GM21529 (cell line): Measurements from ENCODE around the gene EPC2.
"Not testable (repeated sequence)": the region's sequence is repeated elsewhere in the genome, so short reads cannot be mapped to it uniquely, and the experiment has no call there.

Source experiments
- ATAC-seq: cut with Tn5 transposase; IDR thresholded peaks from one replicate; pipeline ENCODE4 v1.9.1; 2021; ENCODE audit not compliant: unreplicated experiment

EPC2 gene

DNA sequence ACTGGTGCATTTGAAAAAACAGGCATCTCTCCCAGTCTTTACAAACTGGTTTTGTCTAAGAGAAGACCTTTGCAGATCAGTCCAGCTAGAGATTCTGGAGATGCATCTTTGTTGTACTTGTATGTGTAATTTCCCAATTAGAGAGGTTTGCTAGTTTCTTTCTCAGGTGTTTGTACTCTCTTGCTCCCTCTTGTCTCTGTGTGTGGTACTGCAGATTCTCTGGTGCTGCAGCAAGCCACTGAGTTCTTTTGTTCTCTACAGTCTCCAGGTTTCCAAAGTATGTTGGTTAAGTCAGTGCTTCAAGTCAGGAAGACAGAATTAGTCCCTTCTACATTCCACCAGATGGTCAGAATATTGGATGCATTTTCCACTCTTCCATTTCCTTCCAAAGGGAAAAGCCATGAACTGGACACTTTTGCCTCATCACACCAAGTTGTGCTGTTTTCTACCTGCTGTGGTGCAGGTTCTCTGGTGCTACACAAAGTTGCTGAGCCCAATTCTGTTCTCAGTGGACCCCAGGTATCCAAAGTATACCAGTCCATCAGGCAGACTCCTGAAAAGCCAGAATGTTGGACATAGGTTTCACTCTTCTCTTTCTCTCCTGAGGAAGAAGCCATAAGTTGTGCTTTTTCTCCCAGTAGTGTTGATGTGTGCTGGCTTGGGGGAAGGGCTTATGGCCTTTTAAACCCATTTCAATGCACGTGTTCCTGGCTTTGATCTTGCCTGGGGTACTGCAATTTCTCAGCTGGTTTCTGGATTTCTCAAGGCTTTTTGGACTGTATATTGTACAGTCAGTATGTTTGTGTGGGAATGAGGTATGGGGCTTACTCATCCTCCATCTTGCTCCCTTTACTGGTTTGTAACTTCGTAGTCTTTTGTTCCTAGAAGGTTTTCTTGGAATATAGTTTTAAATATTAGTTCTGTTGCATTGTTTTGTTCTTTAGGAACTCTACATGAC lies 29.8 kb downstream of the EPC2 start:
- ATAC-seq, result no peak

DNA sequence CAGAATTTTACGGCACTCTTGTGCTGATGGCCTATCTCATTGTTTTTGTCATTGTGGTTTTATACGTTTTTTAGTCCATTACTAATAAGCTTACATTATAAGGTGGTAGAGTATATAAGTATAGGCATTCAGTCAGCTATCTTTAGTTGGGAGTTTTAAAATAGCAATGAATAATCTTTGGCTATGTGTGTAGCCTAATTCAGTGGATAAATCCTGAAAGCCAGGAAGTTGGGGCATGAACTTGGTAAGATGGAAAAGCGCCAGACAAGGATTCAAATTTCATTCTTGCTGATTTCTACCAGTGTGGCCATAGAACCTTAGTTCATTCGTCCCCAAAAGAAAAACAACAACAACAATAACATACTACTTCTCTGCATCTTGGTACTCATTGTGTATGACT lies 31.2 kb downstream of the EPC2 start:
- no peak for ATAC-seq

DNA sequence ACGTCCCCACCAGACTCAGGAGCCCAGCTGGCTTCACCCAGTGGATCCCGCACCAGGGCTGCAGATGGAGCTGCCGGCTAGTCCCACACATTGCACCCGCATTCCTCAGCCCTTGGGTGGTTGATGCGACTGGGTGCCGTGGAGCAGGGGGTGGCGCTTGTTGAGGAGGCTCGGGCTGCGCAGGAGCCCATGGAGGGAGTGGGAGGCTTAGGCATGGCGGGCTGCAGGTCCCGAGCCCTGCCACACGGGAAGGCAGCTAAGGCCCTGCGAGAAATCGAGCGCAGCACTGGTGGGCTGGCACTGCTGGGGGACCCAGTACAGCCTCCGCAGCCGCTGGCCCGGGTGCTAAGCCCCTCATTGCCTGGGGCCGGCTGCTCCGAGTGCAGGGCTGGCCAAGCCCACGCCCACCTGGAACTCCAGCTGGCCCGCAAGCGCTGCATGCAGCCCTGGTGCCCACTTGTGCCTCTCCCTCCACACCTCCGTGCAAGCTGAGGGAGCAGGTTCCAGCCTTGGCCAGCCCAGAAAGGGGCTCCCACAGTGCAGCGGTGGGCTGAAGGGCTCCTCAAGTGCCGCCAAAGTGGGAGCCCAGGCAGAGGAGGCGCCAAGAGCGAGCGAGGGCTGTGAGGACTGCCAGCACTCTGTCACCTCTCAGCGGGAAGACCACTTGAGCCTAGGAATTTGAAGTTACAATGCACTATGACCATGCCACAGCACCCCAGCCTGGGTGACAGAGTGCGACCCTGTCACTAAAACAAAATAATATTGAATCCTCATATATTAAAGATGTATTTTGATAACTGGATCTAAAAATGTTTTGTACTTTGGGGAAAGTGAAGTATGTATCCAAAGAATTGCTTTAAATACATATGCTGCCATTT lies 34.0 kb downstream of the EPC2 start:
- ATAC-seq, result not testable (repeated sequence)

DNA sequence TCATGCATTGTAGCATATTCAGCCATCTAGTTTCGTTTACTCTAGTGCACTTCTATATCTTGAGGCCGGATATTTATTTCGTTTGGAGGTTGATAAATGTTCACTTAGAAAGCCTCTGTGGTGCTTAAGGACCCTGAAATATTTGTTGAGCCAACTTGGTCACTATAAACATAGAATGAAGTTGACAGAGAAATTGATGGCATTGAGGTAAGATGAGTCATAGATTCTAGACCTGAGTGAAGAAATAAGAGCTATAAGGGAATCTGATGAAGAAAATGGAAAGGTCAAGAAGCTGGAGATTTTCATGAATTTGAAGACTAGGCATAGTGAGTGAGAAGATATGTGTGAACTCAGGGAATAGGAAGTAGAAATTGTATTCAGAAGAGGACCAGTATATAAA lies 35.9 kb downstream of the EPC2 start:
- ATAC-seq, result no peak

DNA sequence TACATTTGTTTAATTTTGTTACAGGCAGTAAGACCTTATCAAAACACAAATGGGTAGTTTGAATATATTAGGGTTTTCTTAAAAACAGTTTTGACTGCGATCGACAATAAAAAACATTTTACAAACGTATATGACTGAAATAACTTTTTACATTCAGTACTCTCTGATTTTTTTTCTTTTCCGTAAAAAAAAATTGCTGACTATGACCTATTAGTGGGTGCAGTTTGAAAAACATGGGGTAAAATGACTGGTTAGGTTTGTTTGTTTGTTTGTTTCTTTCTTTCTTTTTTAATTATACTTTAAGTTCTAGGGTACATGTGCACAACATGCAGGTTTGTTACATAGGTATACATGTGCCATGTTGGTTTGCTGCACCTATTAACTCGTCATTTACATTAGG lies 36.9 kb downstream of the EPC2 start:
- no peak for ATAC-seq

DNA sequence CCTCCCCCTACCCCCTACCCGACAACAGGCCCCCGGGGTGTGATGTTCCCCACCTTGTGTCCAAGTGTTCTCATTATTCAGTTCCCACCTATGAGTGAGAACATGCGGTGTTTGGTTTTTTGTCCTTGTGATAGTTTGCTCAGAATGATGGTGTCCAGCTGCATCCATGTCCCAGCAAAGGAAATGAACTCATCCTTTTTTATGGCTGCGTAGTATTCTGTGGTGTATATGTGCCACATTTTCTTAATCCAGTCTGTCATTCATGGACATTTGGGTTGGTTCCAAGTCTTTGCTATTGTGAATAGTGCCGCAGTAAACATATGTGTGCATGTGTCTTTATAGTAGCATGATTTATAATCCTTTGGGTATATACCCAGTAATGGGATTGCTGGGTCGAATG lies 37.3 kb downstream of the EPC2 start:
- ATAC-seq, result not testable (repeated sequence)

DNA sequence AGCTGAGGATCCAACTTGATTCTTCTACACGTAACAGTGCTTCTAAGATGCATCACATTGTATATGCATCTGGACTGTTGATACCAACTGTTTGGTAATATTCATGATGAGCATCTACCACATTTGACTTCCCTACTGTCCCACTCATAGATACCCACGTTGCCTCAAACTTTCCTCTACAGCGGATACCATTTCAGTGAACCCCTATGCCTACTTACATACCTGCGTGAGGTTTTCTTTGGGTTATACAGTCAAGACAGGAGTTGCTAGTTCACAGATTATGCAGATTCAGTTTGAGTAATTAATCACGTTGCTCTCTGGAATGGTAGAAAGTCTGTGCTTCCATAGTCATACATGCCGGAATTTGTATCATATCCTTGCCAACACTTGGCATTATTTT lies 40.0 kb downstream of the EPC2 start:
- no peak for ATAC-seq

DNA sequence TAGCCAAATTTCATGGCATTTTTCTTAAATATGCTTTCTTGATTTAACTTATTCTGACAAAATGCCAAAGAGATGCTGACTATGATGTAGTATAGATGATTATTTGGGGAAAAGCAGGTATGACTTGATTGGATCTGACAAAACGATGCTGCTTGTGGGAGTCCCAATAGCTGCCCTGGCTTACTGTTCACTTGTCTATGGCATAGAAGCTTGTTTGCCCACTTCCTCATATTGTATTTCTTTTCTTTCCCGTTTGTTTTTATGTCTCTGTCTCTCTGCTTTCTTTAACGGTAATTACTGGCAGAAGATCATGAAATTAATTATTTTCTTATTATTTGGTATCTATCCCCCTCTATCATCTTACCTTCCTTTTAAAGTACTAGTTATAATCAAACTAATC lies 43.0 kb downstream of the EPC2 start:
- no peak for ATAC-seq

DNA sequence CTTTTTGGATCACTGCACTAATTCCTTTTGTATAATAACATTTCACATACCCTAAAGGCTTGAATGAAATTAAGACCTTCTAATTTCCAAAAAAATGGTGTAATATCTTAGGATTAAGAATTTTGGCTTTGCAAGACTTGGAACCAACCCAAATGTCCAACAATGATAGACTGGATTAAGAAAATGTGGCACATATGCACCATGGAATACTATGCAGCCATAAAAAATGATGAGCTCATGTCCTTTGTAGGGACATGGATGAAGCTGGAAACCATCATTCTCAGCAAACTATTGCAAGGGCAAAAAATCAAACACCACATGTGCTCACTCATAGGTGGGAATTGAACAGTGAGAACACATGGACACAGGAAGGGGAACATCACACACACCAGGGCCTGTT lies 43.5 kb downstream of the EPC2 start:
- not testable (repeated sequence) for ATAC-seq

DNA sequence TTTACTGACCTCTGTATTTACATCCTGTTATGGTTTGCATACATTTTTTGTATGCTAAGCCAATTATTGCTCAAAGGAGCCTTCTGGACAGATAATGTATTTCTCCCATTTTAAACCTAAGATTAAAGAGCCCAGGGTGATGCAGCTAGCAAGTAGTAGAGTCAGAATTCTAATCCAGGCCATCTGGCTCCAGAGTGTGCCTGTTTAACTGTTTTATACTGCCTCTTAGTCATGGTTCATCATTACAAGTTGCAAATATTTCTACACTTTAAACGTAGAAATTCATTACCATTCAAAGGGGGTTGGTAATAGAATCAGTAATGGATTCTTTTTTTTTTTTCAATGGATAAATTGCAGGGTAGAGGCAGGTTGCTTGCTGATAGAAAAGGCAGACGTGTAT lies 52.4 kb downstream of the EPC2 start:
- ATAC-seq, result no peak

DNA sequence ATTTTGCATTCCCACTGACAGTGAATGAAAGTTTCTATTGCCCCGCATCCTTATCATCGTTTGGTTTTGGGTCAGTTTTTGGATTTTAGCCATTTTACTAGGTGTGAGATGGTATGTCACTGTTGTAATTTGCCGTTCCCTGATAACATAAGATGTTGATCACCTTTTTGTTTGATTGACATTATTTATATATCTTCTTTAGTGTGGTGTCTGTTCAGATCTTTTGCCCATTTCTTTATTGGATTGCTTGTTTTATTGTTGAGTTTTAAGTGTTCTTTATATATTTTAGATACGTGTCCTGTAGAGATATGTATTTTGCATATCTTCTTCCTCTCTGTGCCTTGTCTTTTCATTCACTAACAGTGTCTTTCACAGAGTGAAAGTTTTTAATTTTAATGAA lies 55.3 kb downstream of the EPC2 start:
- ATAC-seq, result no peak

DNA sequence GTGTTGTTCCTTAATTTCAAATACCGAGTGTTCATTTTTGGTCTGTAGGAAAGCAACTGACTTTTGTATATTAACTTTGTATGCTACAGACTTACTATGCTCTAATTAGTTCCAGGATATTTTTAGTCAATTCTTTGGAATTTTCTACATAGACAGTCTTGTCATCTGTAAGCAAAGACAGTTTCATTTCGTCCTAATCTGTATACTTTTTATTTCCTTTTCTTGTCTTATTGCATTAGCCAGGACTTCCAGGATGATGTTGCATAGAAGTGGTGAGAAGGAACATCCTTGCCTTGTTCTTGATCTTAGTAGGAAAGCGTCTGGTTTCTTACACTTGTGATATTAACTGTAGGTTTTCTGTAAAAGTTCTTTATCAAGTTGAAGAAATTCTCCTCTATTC lies 56.5 kb downstream of the EPC2 start:
- no peak for ATAC-seq

DNA sequence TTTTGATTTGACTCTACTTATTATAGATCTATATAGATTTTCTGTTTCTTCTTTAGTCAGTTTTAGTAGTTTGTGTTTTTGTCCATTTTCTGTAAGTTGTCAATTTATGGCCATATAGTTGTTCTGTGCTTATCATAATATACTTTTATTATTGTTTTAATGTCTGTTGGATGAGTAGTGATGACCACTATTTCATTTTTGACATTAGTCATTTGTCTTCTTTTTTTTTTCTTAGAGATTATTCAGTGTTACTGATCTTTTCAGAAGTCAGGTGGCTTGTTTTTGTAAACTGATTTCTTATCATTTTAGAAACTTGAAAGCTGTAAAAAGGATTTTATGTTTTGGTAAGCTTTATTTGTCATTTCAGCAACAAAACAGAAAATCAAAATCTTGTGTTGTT lies 57.3 kb downstream of the EPC2 start:
- ATAC-seq, result no peak

DNA sequence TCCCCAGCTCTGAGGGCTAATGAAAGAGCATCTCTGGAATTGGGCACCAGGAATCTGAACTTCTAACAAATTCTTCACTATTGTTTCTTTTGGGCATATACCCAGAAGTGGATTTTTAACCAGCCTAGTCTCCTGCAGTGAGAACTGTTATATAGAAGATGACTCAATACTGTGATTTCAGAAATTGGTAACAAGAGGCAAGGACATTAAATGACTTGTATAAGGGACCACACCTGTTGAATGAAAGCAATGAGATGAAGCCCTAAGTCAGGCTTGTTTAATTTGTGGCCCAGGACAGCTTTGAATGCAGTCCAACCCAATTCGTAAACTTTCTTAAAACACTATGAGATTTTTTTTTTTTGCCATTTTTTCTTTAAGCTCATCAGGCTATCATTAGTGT lies 57.9 kb downstream of the EPC2 start:
- ATAC-seq, result no peak

DNA sequence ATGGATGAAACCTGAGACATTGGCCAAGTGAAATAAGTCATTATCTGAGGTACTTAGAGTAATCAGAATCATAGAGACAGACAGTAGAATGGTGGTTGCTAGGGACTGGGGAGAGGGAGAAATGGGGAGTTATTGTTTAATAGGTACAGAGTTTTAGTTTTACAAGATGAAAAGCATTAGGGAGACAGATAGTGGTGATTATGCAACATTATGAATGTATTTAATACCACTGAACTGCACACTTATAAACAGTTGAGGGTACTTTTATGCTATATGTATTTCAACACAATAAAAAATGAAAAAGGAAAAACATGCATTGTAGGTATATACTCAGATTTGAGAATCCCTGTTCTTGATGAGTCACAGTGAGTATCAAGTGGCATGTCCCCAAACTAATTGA lies 59.7 kb downstream of the EPC2 start:
- no peak for ATAC-seq

DNA sequence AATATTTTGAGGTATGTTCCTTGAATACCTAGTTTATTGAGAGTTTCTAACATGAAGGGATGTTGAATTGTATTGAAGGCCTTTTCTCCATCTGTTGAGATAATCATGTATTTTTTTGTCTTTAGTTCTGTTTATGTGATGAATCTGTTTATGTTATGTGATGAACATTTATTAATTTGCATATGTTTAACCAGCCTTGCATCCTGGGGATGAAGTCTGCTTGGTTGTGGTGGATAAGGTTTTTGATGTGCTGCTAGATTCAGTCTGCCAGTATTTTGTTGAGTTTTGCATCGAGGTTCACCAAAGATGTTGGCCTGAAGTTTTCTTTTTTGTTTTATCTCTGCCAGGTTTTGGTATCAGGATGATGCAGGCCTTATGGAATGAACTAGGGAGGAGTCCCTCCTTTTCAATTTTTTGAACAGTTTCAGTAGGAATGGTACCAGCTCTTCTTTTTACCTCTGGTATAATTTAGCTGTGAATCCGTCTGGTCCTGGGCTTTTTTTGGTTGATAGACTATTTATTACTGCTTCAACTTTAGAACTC lies 71.9 kb downstream of the EPC2 start:
- no peak for ATAC-seq

DNA sequence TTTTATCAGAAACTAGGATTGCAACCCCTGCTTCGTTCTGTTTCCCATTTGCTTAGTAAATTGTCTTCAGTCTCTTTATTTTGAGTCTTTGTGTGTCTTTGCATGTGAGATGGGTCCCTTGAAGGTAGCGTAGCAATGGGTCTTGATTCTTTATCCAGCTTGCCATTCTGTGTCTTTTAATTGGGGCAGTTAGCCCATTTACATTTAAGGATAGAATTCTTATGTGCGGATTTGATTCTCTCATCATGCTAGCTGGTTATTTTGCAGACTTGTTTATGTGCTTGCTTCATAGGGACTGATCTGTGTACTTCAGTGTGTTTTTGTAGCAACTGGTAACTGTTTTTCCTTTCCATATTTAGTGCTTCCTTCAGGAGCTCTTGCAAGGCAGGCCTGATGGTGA lies 73.5 kb downstream of the EPC2 start:
- ATAC-seq, result no peak

DNA sequence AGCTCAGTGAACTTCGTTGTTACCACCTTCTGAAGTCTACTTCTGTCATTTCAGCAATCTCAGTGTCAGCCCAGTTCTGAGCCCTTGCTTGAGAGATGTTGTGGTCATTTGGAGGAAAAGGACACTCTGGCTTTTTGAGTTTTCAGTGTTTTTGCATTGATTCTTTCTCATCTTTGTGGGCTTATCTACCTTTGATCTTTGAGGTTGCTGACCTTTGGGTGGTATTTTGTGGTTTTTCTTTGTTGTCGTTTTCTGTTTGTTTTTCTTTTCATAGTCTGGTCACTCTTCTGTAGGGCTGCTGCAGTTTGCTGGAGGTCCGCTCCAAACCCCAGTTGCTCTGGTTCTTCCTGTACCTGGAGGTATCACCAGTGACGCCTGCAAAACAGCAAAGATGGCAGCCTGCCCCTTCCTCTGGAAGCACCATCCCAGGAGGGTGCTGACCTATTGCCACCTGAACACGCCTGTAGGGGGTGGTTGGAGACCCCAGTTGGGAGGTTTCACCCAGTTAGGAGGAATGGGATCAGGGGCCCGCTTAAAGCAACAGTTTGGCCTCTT lies 74.7 kb downstream of the EPC2 start:
- ATAC-seq, result no peak

DNA sequence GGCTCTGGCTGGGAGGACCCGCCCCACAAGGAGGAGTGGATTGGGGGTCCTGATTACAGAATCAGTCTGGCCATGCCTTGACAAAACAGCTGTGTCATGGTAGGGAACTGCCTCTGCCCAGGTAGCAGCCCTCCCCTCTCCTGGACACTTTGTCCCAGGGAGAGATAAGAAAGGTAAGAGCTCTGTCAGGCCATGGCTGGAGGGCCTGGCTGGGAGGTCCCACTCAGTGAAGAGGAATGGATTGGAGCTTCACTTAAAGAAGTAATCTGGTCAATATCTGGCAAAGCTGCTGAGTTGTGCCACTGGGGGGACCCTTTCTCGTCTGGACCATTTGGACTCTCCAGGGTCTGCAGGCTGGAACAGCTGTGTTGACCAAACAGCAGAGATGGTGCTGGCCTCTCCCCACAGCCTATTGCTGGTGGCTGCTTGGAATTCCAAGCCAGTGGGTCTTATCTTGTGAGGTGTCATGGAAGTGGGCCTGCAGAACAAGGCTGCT lies 75.4 kb downstream of the EPC2 start:
- no peak for ATAC-seq

DNA sequence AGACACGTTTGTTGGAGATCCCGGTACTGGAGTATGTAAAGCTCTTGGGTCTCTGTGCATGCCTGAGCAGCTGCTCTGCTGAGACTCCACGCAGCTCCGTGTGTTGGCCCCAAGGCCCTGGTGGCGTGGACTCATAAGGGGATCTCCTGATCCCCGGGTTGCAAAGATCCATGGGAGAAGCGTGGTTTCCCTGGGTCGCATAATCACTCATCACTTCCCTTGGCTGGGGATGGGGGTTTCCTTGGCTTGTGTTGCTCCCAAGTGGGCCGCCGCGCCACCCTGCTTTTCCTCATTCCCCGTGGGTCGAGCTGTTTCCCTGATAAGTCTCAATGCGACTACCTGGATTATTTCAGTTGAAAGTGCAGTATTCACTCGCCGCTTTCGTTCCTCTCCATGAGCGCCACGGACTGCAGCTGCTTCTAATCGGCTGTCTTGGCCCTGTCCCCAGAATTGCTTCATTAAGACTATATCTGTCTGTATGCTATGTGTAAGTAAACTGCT lies 76.0 kb downstream of the EPC2 start:
- ATAC-seq, result no peak

DNA sequence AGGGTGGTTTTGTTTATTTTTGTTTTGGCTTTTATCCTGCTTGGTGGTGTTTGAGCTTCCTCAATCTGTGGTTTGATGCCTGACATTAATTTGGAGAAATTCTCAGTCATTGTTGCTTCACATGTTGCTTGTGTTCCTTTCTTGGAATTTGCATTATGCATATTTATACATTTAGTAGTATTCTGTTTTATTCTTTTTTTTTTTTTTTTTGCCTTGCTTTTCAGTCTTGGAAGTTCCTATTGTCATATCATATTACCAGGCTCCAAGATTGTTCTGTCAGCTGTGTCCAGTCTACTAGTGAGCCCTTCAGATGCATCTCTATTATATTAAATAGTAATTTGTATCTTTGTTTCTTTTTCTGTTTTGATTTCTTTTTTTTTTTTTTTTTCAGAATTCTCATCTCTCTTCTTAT lies 77.0 kb downstream of the EPC2 start:
- no peak for ATAC-seq
